HG03095 (cell line): ENCODE data around the gene C9orf50.

Source experiments
- ATAC-seq: cut with Tn5 transposase; IDR thresholded peaks from one replicate; pipeline ENCODE4 v1.9.1; 2021; ENCODE audit warnings: moderate library complexity; ENCODE audit not compliant: unreplicated experiment

C9orf50 gene

DNA sequence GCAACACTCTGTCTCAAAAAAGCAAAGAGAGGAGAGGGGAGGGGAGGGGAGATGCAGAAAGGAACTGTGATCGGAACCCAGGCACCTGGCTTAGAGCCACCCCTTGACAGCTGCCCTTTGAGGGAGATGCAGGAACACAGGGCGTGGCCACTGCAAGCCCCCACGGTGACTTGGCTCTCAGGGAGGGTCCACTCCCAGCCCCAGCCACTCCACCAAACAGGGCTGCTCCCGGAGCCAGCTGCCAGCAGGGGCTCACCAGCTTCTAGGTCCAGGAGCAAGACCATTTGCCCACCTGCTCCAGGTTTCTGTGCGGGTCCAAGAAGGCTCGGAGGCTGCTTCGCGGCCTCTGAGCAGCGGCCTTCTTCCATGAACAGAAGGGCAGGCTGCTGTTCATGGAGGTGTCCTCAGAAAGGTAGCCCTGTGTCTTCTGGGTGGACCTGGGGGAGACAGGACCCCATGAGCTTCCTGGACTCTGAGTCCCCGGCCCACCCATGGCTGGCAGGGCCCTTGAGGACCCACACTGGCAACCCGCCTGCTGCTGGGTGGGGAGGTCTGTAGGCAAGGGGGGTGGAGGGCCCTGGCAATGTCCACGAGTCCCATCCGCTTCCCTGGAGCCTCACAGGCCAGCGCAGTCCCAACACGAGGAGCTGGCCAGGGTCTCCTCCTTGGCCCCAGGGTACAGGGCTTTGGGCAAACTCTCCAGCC is 7.9 kb downstream of the C9orf50 start:
- no peak for ATAC-seq

GRCh38 chr9:129612123-129612522 is 8.8 kb downstream of the C9orf50 start:
- no peak for ATAC-seq

- ATAC-seq: no peak
These were observed 9.5 kb downstream of the C9orf50 start for GRCh38 chr9:129611307-129611800.

DNA sequence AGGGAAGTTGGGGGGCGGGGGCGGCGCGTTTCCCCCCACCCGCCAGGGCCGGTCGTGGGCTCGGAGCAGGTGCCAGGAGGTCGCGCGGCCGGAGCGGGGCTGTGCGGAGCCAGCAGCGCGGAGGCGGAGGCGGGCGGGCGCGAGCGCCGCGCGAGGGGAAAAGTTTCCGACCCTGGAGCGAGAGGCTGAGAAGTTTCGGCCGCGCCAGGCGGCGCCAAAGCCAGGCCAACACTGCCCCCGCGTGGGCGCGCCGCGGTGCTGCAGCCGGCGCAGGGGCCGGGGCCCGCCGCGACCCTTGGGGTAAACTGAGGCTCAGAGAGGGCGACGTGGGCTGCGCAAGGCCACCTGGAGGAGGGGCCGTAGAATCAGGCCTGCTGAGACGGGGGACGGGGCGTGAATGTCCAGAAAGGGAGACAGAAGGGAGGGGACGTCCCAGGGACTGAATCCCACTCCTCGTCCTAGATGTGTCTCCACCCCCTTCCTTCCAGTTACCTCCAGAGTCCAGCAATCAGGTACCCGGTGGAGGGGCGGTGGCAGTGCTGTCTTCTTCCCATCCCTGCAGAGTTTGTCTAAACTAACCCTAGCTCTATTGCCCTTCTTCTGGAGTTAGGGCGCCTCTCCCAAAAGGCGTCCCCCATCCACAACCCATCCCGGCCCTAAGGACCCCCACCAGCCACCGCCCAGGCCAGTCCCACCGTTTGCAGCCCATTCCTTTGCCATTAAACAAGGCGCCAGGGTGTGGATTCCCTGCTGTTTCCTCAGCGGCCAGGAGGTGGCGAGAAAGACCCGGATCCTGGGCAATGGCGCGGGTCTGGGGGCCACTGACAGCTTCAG is 10.2 kb downstream of the C9orf50 start:
- ATAC-seq: no peak

- no peak for ATAC-seq
These were observed 10.8 kb downstream of the C9orf50 start for GRCh38 chr9:129610213-129610472.

DNA sequence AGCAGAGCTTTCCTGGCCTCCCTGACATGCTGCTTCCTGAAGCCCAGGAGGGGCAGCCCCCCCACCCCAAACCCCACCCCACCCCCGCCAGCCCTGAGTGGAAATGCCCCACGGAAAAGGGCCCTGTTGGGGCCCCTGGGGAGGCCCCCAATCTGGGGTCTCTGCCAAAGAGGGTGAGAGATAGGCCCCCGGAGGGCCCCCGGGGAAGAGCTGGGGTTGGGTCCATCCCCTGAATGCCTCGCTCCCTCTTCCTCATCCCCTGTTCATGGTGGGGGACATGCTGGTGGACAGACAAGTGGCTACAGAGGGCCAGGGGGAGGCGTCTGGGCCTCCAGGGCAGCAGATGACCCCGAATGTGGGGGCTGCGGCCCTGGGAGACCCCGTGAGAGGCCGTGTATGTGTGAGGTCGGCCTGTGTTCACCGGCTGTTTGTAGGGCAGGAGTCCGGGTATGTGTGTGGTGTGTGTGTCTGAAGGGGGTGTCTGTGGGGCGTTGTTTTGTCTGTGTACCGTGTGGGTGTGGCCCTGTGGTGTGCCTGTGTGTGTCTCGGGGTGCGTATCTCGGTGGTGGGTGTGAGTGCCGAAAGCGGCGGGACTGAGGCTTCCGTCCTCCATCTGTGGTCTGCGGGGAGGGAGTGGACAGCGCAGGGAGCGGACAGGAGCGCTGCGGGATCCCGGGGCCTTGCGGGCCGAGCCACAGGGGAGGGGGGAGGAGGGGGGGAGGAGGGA is 11.3 kb downstream of the C9orf50 start:
- no peak for ATAC-seq

- no peak for ATAC-seq
These were observed 12.1 kb downstream of the C9orf50 start for GRCh38 chr9:129608561-129609481.

DNA sequence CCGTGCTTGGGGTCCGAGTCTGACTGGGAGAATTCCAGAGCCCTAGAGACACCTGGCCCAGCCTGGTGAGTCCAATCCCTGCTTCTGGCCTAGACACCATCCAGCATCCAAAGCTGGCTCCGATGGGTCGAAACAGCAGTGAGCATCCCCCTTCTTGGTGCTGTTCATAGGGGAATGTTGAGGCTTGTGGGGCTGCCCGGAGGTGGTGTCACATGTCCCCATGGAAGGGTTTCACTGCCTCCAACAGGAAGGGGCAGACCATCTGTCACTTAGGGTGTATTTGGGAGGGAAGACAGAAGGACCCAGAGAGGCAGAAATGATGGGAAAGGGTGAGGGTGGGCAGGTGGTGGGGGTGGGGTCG is 13.9 kb downstream of the C9orf50 start:
- ATAC-seq: no peak

- ATAC-seq: no peak
These were observed 14.5 kb downstream of the C9orf50 start for GRCh38 chr9:129606161-129607026.

GRCh38 chr9:129604766-129605163 is 16.1 kb downstream of the C9orf50 start:
- no peak for ATAC-seq

DNA sequence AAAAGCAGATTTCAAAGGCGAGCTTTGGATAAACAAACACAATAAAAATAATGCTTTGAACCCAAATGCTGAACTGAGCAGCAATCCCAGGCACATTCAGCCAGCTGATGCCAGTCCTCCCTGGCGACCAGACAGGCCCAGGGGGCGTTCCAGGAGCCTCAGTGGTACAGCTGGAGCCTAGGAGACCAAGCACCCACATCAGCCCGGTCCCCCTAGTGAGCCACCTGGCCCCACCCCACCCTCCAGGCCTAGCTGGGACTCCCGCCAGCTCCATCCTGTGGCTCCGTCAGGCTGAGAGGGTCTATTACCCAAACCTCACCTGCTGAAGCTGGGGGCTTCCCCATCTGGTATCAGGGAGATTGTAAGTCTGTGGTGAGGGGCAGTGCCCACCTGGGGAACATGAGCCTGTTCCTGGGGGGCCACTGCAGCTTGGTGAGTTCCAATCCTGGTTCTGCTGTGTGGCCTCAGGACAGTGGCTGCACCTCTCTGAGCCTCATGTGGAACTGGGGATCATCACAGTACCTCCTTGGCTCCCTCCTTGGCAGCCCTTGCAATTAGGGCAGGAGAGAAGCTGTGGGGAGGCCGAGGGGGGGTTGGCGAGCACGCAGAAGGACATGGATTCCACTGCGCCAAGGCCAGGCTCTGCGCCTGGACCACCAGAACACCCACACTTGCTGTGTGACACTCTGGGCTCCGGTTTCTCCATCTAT is 16.7 kb downstream of the C9orf50 start:
- ATAC-seq: no peak

DNA sequence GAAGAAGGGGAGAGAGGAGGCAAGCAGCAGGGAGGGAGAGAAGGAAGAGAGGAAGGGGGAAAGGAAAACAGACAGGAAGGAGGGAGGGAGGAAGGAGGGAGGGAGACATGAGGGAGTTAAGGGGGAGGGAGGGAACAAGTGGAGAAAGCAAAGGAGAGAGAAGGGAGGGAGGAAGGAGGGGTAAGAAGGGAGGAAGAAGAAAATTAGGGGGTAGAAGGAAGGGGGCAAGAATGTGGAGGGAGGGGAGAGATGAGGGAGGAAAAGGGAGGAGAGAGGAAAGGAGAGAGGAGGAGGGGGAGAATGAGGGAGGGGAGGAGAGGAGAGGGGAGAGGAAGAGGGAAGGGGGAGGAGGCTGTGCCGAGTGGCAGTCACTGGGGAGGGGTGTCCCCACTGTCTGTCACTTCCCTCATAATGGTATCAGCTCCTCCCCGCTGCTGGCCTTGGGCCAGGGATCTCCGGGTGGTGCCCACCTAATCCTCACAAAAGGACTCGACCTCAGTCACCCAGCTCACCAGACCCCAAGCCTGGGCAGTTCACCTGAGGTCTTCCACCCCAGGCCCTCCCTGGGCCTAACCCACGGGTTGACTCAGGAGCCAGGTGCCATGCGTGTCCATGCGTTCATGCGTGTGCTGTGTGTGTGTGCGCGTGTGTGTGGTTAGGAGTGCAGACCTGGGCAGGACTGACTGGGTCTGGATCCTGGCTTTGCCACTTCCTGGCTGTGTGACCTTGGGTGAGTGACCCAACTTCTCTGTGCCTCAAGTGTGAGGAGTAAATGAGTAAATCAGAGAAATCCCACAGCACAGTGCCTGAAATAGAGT is 18.1 kb downstream of the C9orf50 start:
- no peak for ATAC-seq

GRCh38 chr9:129601082-129601674 is 19.7 kb downstream of the C9orf50 start:
- no peak for ATAC-seq

DNA sequence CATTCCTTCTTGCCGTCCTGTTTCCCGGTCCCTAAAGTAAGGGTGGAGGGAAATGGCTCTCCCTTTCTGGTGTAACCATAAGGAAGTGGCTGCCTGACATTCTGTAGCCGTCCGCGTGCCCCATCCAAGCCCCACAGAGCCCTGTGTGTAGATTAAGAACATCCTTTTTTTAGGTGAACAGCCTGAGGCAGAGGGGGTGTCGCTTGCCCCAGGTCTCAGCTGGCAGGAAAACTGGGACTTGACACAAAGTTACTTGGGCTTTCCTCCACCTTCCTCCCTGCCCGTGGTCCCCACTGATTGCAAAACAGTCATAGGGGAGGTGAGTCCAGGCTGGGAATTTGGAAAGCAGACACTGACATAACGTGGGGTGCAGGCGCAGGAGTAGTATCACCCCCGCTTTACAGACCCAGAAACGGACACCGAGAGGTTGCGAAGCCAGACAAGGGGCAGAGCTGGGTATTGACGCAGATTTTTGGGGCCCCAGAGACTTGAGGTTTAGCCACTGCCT is 22.8 kb downstream of the C9orf50 start:
- no peak for ATAC-seq

- ATAC-seq: no peak
These were observed 23.4 kb downstream of the C9orf50 start for GRCh38 chr9:129597355-129598088.

DNA sequence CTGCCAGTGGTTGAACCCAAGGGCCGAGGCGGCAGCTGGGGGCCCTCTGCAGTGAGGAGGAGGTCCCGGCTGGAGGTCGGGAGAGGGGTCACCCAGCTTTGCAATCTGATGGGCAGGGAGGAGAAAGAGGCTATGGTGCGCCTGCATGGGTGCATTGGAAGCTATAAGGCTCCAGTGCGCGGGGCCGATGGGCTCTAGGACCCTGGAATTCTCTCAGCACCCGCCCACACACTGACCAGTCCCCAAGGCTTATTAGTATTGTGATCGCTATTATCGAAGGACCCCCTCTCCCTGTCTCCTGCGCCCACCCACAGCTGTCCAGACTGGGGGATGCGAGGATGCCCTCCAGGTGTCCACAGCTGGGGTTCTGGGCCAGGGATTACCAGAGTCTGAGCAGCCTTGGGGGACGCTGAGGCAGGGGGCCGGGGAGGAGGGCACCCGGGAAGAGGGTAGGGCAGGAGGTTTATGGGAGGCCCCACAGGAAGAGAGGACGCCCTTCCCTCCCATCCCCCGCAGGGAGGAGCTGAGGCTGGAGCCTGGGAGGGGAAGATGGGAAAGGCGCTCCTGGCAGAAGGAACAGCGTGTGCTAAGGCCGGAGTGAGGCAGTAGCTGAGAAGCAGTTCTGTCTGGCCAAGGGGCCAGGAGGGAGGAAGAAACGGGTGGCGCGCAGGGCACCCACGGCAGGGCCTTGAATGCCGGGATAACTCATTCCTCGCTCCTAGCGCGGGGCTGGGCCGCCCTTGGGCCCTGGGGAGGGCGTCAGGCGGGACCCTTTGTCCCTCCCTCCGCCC is 24.2 kb downstream of the C9orf50 start:
- no peak for ATAC-seq
